HCT116 (cell line): Measurements from ENCODE around the gene FBH1. TPM values are rescaled to one million over a fixed set of nuclear protein-coding genes. Genes with fewer than 3 reads are reported as not detected.
"Not testable (repeated sequence)": the region's sequence is repeated elsewhere in the genome, so short reads cannot be mapped to it uniquely, and the experiment has no call there.

Experiments used
- ATAC-seq: fragments of 200-7000 bp; cut with Tn5 transposase; 2 replicates; pipeline ENCODE4 v1.9.1; 2020; ENCODE audit warnings: mild to moderate bottlenecking, moderate library complexity
- BruUV-seq: library from RNA; stranded (reverse); fragments of 400-500 nt; replicated peaks from 2 replicates; lab custom pipeline; 2021; lab: Mats Ljungman, UMichigan
- CTCF ChIA-PET: fragments of 300-600 bp; sonication (Branson Sonifier 250); formaldehyde crosslinking; loops from one replicate; lab custom pipeline; 2021; ENCODE audit warnings: antibody characterized with exemption; lab: Charles Lee
- POLR2A ChIA-PET: fragments of 300-600, 350-600 bp; sonication (Branson Sonifier 250); formaldehyde crosslinking; loops from one replicate; lab custom pipeline; 2021; ENCODE audit warnings: antibody characterized with exemption; lab: Charles Lee
- RAD21 ChIA-PET, 2 experiments: fragments of 300-600 bp; sonication (Branson Sonifier 250); formaldehyde crosslinking; loops; one replicate each; lab custom pipeline; 2023; ENCODE audit warnings: low total read pairs in 2 of 2; ENCODE audit not compliant: uncharacterized antibody in 2 of 2, unreplicated experiment in 2 of 2, low non-redundant PET in 1 of 2; lab: Charles Lee
- DNase-seq: peaks from one replicate; pipeline ENCODE4 v3.0.0-alpha.2; 2010; ENCODE audit warnings: low read depth, low spot score
- H2AFZ ChIP-seq: fragments of 200-600 bp; shearing (Covaris generic), sonication (generic); 2 replicates; pipeline ENCODE4 v1.6.1; 2017; ENCODE audit warnings: low read depth, mixed run types, mixed read lengths, antibody characterized with exemption, low read length; ENCODE audit not compliant: poor library complexity, severe bottlenecking
- H3K27ac ChIP-seq: 2 replicates; pipeline ENCODE4 v1.5.1; 2012; ENCODE audit warnings: low read depth, low read length
- H3K27me3 ChIP-seq: fragments of 200-600 bp; sonication (generic); 2 replicates; pipeline ENCODE4 v1.6.1; 2016; ENCODE audit warnings: mixed run types, low read length, mixed read lengths; ENCODE audit not compliant: insufficient read depth
- H3K36me3 ChIP-seq, 2 experiments: fragments of 200-500 bp in 1 of 2; fragments of 200-600 bp in 1 of 2; sonication (Bioruptor generic) in 1 of 2; sonication (generic) in 1 of 2; 2 replicates each; pipeline versions ENCODE4 v1.5.1 to v1.6.1; 2014 to 2016; ENCODE audit warnings: low read length in 2 of 2, inconsistent platforms in 1 of 2, mixed read lengths in 1 of 2, mixed run types in 1 of 2; ENCODE audit not compliant: insufficient read depth in 2 of 2, control insufficient read depth in 1 of 2
- H3K4me1 ChIP-seq, 2 experiments: fragments of 200-600 bp in 1 of 2; sonication (generic) in 1 of 2; 2 replicates each; pipeline versions ENCODE4 v1.5.1 to v1.6.1; 2012 to 2017; ENCODE audit warnings: low read length in 2 of 2, inconsistent platforms in 1 of 2, mild to moderate bottlenecking in 1 of 2, mixed read lengths in 1 of 2, mixed run types in 1 of 2, moderate library complexity in 1 of 2; ENCODE audit not compliant: insufficient read depth in 2 of 2, control insufficient read depth in 1 of 2
- H3K4me2 ChIP-seq: fragments of 200-600 bp; sonication (generic); 2 replicates; pipeline ENCODE4 v1.6.1; 2017; ENCODE audit warnings: mixed run types, low read length, mixed read lengths
- H3K4me3 ChIP-seq, 2 experiments: fragments of 200-600 bp in 1 of 2; sonication (generic) in 1 of 2; replicated peaks in 1 of 2; 2 replicates each; pipeline ENCODE4 v1.5.1; 2011 to 2016; ENCODE audit warnings: low read length in 2 of 2, control low read depth in 1 of 2, low read depth in 1 of 2, mild to moderate bottlenecking in 1 of 2, mixed read lengths in 1 of 2, mixed run types in 1 of 2
- H3K79me2 ChIP-seq: fragments of 200-600 bp; sonication (generic); 2 replicates; pipeline ENCODE4 v1.6.1; 2017; ENCODE audit warnings: mild to moderate bottlenecking, mixed run types, low read length, moderate library complexity, mixed read lengths; ENCODE audit not compliant: insufficient read depth
- H3K9ac ChIP-seq: fragments of 200-600 bp; sonication (generic); 2 replicates; pipeline ENCODE4 v1.6.1; 2016; ENCODE audit warnings: low read length, mixed read lengths
- H3K9me2 ChIP-seq: fragments of 200-600 bp; sonication (generic), shearing (Covaris generic); 2 replicates; pipeline ENCODE4 v1.6.1; 2017; ENCODE audit warnings: mixed run types, mild to moderate bottlenecking, moderate library complexity; ENCODE audit not compliant: insufficient read depth
- H3K9me3 ChIP-seq, 2 experiments: fragments of 200-500 bp in 1 of 2; fragments of 200-600 bp in 1 of 2; sonication (Bioruptor generic) in 1 of 2; sonication (generic) in 1 of 2; 2 replicates each; pipeline ENCODE4 v1.6.1; 2014 to 2017; ENCODE audit warnings: low read length in 2 of 2, mixed read lengths in 2 of 2, inconsistent platforms in 1 of 2, low read depth in 1 of 2, mild to moderate bottlenecking in 1 of 2, mixed run types in 1 of 2, moderate library complexity in 1 of 2; ENCODE audit not compliant: control insufficient read depth in 1 of 2, insufficient read depth in 1 of 2
- H4K20me1 ChIP-seq: fragments of 200-600 bp; sonication (generic), shearing (Covaris generic); 2 replicates; pipeline ENCODE4 v1.6.1; 2017; ENCODE audit warnings: mixed run types, mild to moderate bottlenecking, moderate library complexity; ENCODE audit not compliant: insufficient read depth
- ATF3 ChIP-seq: IDR thresholded peaks from 2 replicates; pipeline ENCODE4 v1.6.1; 2012
- CBX3 ChIP-seq: IDR thresholded peaks from 2 replicates; pipeline ENCODE4 v1.6.1; 2012; ENCODE audit warnings: low read depth
- CEBPB ChIP-seq: IDR thresholded peaks from 2 replicates; pipeline ENCODE4 v1.6.1; 2012; ENCODE audit warnings: low read depth
- ELF1 ChIP-seq: IDR thresholded peaks from 2 replicates; pipeline ENCODE4 v1.6.1; 2012; ENCODE audit warnings: low read depth, borderline replicate concordance
- EZH2 ChIP-seq: fragments of 200-600 bp; sonication (generic); IDR thresholded peaks from 2 replicates; pipeline ENCODE4 v1.6.1; 2017; ENCODE audit warnings: antibody characterized with exemption, mixed run types
- EZH2phosphoT487 ChIP-seq: fragments of 200-600 bp; IDR thresholded peaks from 2 replicates; pipeline ENCODE4 v1.6.1; 2018; ENCODE audit warnings: antibody characterized with exemption, borderline replicate concordance
- JUND ChIP-seq: IDR thresholded peaks from 2 replicates; pipeline ENCODE4 v1.6.1; 2012
- POLR2AphosphoS5 ChIP-seq: IDR thresholded peaks from 2 replicates; pipeline ENCODE4 v1.6.1; 2011; ENCODE audit warnings: mild to moderate bottlenecking, low read depth, low read length, moderate library complexity
- RAD21 ChIP-seq: IDR thresholded peaks from 2 replicates; pipeline ENCODE4 v1.6.1; 2012; ENCODE audit warnings: low read depth, mild to moderate bottlenecking
- REST ChIP-seq: IDR thresholded peaks from 2 replicates; pipeline ENCODE4 v1.6.1; 2012; ENCODE audit warnings: low read depth
- SIN3A ChIP-seq: IDR thresholded peaks from 2 replicates; pipeline ENCODE4 v1.6.1; 2012; ENCODE audit warnings: low read depth
- SRF ChIP-seq: IDR thresholded peaks from 2 replicates; pipeline ENCODE4 v1.6.1; 2012; ENCODE audit warnings: low read depth
- YY1 ChIP-seq: IDR thresholded peaks from 2 replicates; pipeline ENCODE4 v1.6.1; 2011; ENCODE audit warnings: low read length, low read depth, moderate library complexity, mild to moderate bottlenecking; ENCODE audit not compliant: insufficient replicate concordance; ENCODE audit errors: extremely low read depth
- ZBTB33 ChIP-seq: IDR thresholded peaks from 2 replicates; pipeline ENCODE4 v1.6.1; 2011; ENCODE audit warnings: mild to moderate bottlenecking, low read length, moderate library complexity; ENCODE audit not compliant: insufficient replicate concordance; ENCODE audit errors: extremely low read depth
- ZFX ChIP-seq: fragments of 450-650 bp; IDR thresholded peaks from 2 replicates; pipeline ENCODE4 v1.6.1; 2017
- ZNF274 ChIP-seq: fragments of 200-500 bp; sonication (Bioruptor generic); IDR thresholded peaks from 2 replicates; pipeline ENCODE4 v1.6.1; 2014; ENCODE audit warnings: mild to moderate bottlenecking, low read depth, low read length, inconsistent platforms
- intact Hi-C: fragments of 100-400 bp; cut with micrococcal nuclease; formaldehyde crosslinking; loops from 2 replicates; pipeline ENCODE4 v1.10.0; 2022
- total RNA-seq: library from RNA; stranded (reverse); gene quantifications from one replicate; pipeline ENCODE4 v1.2.1, GENCODE V29; 2021; ENCODE audit not compliant: unreplicated experiment

The FBH1 gene
- total RNA-seq, 1 experiment from 2014 or later: 70.2 TPM

GRCh38 chr10:5868383-5868782 lies 21.7 kb upstream of the FBH1 start:
- intact Hi-C loops, CTCF ChIA-PET, H4K20me1 ChIP-seq, H3K27me3 ChIP-seq, H3K9me3 ChIP-seq, H3K79me2 ChIP-seq, ATAC-seq, DNase-seq, H3K36me3 ChIP-seq, H3K4me2 ChIP-seq, H3K9me2 ChIP-seq, H3K4me1 ChIP-seq, RAD21 ChIA-PET, H3K27ac ChIP-seq, H3K9ac ChIP-seq, H3K4me3 ChIP-seq, BruUV-seq, H2AFZ ChIP-seq, POLR2A ChIA-PET: not testable (repeated sequence)

- Histone ChIP-seq H2AFZ (no peak overlapping the region), H3K27ac (no peak overlapping the region), H3K9me3 (no peaks in the 10 kb centered on the region), H3K36me3 (no peaks in the 10 kb centered on the region), H3K4me3 (no peak overlapping the region), H3K9me2 (no peaks in the 10 kb centered on the region), H3K9ac (no peak overlapping the region), H3K4me2 (no peak overlapping the region), H3K4me1 (no peaks in the 10 kb centered on the region), H4K20me1 (no peaks in the 10 kb centered on the region), H3K79me2 (no peaks in the 10 kb centered on the region), H3K27me3 (no peaks in the 10 kb centered on the region)
- ChIA-PET RAD21 (no interaction called here), POLR2A (no interaction called here), CTCF (no interaction called here)
- intact Hi-C loops: no loop called here
- DNase-seq: no peak
- no TSS peak for BruUV-seq
- ATAC-seq: no peak
- TF ChIP-seq CEBPB (no peak), ZBTB33 (no peak), JUND (no peak), EZH2phosphoT487 (no peak), POLR2AphosphoS5 (no peak), REST (no peak), CBX3 (no peak), SRF (no peak), ATF3 (no peak), ZFX (no peak), RAD21 (no peak), SIN3A (no peak), ZNF274 (no peak), EZH2 (no peak), YY1 (no peak), ELF1 (no peak)
These were observed 20.9 kb upstream of the FBH1 start for GRCh38 chr10:5869156-5869555.
